Natural killer cell (primary cell): ENCODE measurements around the gene IL21. TPM values are rescaled to one million over a fixed set of nuclear protein-coding genes. Genes with fewer than 3 reads are reported as not detected.

Source experiments
- ATAC-seq, 3 donors: fragments of 150-1000 bp in 2 of 3; fragments of 200-7000 bp in 1 of 3; cut with Tn5 transposase; 1 replicate in 1 of 3; 2 replicates in 2 of 3; pipeline ENCODE4 v1.10.0; 2021; ENCODE audit warnings: mild to moderate bottlenecking in 2 of 3, moderate library complexity in 2 of 3
- DNase-seq, 2 donors: peaks; one replicate each; pipeline versions ENCODE4 v3.0.0 to v3.0.0-alpha.2; 2013 to 2021; ENCODE audit warnings: mixed read lengths in 1 of 2
- H3K27ac ChIP-seq: one replicate; pipeline ENCODE4 v1.5.1; 2013; ENCODE audit warnings: mild to moderate bottlenecking, low read length
- H3K27me3 ChIP-seq: one replicate; pipeline ENCODE4 v1.6.1; 2013; ENCODE audit warnings: low read length; ENCODE audit not compliant: control insufficient read depth, insufficient read depth
- H3K36me3 ChIP-seq: one replicate; pipeline ENCODE4 v1.6.1; 2013; ENCODE audit warnings: low read length; ENCODE audit not compliant: control insufficient read depth, insufficient read depth
- H3K4me1 ChIP-seq: one replicate; pipeline ENCODE4 v1.6.1; 2013; ENCODE audit warnings: low read length; ENCODE audit not compliant: control insufficient read depth, insufficient read depth
- H3K4me3 ChIP-seq: one replicate; pipeline ENCODE4 v1.5.1; 2013; ENCODE audit warnings: low read length
- H3K9me3 ChIP-seq: one replicate; pipeline ENCODE4 v1.6.1; 2013; ENCODE audit warnings: low read length; ENCODE audit not compliant: control insufficient read depth, insufficient read depth
- H3K27ac Mint-ChIP-seq, 2 donors: one replicate each; pipeline ENCODE4 v1.8.0; 2022; ENCODE audit warnings: mild to moderate bottlenecking in 2 of 2, mixed read lengths in 2 of 2, moderate library complexity in 1 of 2
- H3K27me3 Mint-ChIP-seq, 2 donors: one replicate each; pipeline ENCODE4 v1.8.0; 2022; ENCODE audit warnings: low read depth in 2 of 2, mixed read lengths in 2 of 2
- H3K36me3 Mint-ChIP-seq: one replicate; pipeline ENCODE4 v1.8.0; 2022; ENCODE audit warnings: mixed read lengths
- H3K4me1 Mint-ChIP-seq, 2 donors: one replicate each; pipeline ENCODE4 v1.8.0; 2022; ENCODE audit warnings: mixed read lengths in 2 of 2
- H3K4me3 Mint-ChIP-seq: one replicate; pipeline ENCODE4 v1.8.0; 2022; ENCODE audit warnings: mild to moderate bottlenecking, moderate library complexity, mixed read lengths
- H3K9me3 Mint-ChIP-seq, 2 donors: one replicate each; pipeline ENCODE4 v1.8.0; 2022; ENCODE audit warnings: mixed read lengths in 2 of 2
- CTCF ChIP-seq: fragments of 200-600 bp; IDR thresholded peaks from one replicate; pipeline ENCODE4 v1.8.0; 2022; ENCODE audit warnings: antibody characterized with exemption
- WGBS: methylation state at CpG from one replicate; pipeline ENCODE4 v1.1.7; 2013; ENCODE audit warnings: missing lambda C conversion rate; ENCODE audit not compliant: insufficient coverage; 5-methylcytosine and 5-hydroxymethylcytosine counted together
- intact Hi-C: fragments of 100-400 bp; cut with micrococcal nuclease; formaldehyde crosslinking; loops from one replicate; pipeline ENCODE4 v1.14.2; 2022
- total RNA-seq, 4 donors: library from RNA; stranded (reverse); fragments of 120-200 nt in 1 of 4; gene quantifications; one replicate each; pipeline versions ENCODE4 v1.2.3 to v1.2.4, GENCODE V29; 2013 to 2022

The IL21 gene
- total RNA-seq, 3 donors from 2014 or later (not counting 1 experiment from before 2014, with no cell fraction given): not detected

- H3K9me3 ChIP-seq: no peaks in the 10 kb centered on the region
- Mint-ChIP-seq H3K4me3 (no peak overlapping the region), H3K9me3 (peaks cover 0 to 4% of the 10 kb centered on the region in 2 donors), H3K4me1 (no peaks in the 10 kb centered on the region), H3K36me3 (no peaks in the 10 kb centered on the region), H3K27me3 (peaks cover 2 to 8% of the 10 kb centered on the region in 2 donors), H3K27ac (no peak overlapping the region)
- intact Hi-C loops: no loop called here
- H3K4me1 ChIP-seq: no peaks in the 10 kb centered on the region
- 36% methylated on average over 1 of the region's 3 CpGs for WGBS
- no peak for TF ChIP-seq CTCF
- ATAC-seq (no peak), DNase-seq (no peak)
- no peaks in the 10 kb centered on the region for H3K36me3 ChIP-seq
- H3K27ac ChIP-seq: no peak overlapping the region
- H3K4me3 ChIP-seq: no peak overlapping the region
- no peaks in the 10 kb centered on the region for H3K27me3 ChIP-seq
Measured at GRCh38 chr4:122639181-122639580, 18.3 kb upstream of the IL21 start.

- Histone ChIP-seq H3K27ac (no peak overlapping the region), H3K4me3 (no peak overlapping the region), H3K36me3 (no peaks in the 10 kb centered on the region), H3K4me1 (no peaks in the 10 kb centered on the region), H3K9me3 (no peaks in the 10 kb centered on the region), H3K27me3 (no peaks in the 10 kb centered on the region)
- no peak overlapping the region for H3K27ac Mint-ChIP-seq
- H3K27me3 Mint-ChIP-seq: peaks cover 0 to 17% of the 10 kb centered on the region in 2 donors
- ATAC-seq (no peak), DNase-seq (no peak)
- TF ChIP-seq CTCF: no peak
- no peaks in the 10 kb centered on the region for H3K4me1 Mint-ChIP-seq
- intact Hi-C loops: no loop called here
- WGBS: 50% methylated on average over 2 of the region's 3 CpGs
- H3K4me3 Mint-ChIP-seq: no peak overlapping the region
- no peaks in the 10 kb centered on the region for H3K36me3 Mint-ChIP-seq
- H3K9me3 Mint-ChIP-seq: peaks cover 0 to 4% of the 10 kb centered on the region in 2 donors
Measured at GRCh38 chr4:122636697-122637096, 15.8 kb upstream of the IL21 start.

- Mint-ChIP-seq H3K27ac (no peak overlapping the region), H3K4me3 (no peak overlapping the region), H3K4me1 (no peaks in the 10 kb centered on the region), H3K27me3 (peaks cover 0 to 18% of the 10 kb centered on the region in 2 donors), H3K9me3 (peaks cover 0 to 4% of the 10 kb centered on the region in 2 donors), H3K36me3 (no peaks in the 10 kb centered on the region)
- no peaks in the 10 kb centered on the region for H3K9me3 ChIP-seq
- no peak for TF ChIP-seq CTCF
- no peaks in the 10 kb centered on the region for H3K4me1 ChIP-seq
- WGBS: 37% methylated on average over 3 of the region's 3 CpGs
- peak in 1 of 2 donors; percentile 46 for DNase-seq
- no peak for ATAC-seq
- H3K36me3 ChIP-seq: no peaks in the 10 kb centered on the region
- H3K27me3 ChIP-seq: no peaks in the 10 kb centered on the region
- intact Hi-C loops: no loop called here
- no peak overlapping the region for H3K4me3 ChIP-seq
- no peak overlapping the region for H3K27ac ChIP-seq
Measured at GRCh38 chr4:122635205-122635604, 14.3 kb upstream of the IL21 start.

GRCh38 chr4:122633211-122633610 lies 12.3 kb upstream of the IL21 start:
- Mint-ChIP-seq H3K9me3 (peaks cover 0 to 4% of the 10 kb centered on the region in 2 donors), H3K4me1 (no peaks in the 10 kb centered on the region), H3K4me3 (no peak overlapping the region), H3K27me3 (peaks cover 0 to 18% of the 10 kb centered on the region in 2 donors), H3K36me3 (no peaks in the 10 kb centered on the region), H3K27ac (no peak overlapping the region)
- no peak for TF ChIP-seq CTCF
- no peaks in the 10 kb centered on the region for H3K27me3 ChIP-seq
- no peaks in the 10 kb centered on the region for H3K4me1 ChIP-seq
- H3K9me3 ChIP-seq: no peaks in the 10 kb centered on the region
- ATAC-seq: no peak
- H3K4me3 ChIP-seq: no peak overlapping the region
- peak in 1 of 2 donors; percentile 29 for DNase-seq
- H3K27ac ChIP-seq: no peak overlapping the region
- intact Hi-C loops: no loop called here
- H3K36me3 ChIP-seq: no peaks in the 10 kb centered on the region
- 67% methylated on average over 1 of the region's 2 CpGs for WGBS
